ENCODE results near the gene MFSD11.
"Not testable (repeated sequence)": the region's sequence is repeated elsewhere in the genome, so short reads cannot be mapped to it uniquely, and the experiment has no call there.

Gene MFSD11

DNA sequence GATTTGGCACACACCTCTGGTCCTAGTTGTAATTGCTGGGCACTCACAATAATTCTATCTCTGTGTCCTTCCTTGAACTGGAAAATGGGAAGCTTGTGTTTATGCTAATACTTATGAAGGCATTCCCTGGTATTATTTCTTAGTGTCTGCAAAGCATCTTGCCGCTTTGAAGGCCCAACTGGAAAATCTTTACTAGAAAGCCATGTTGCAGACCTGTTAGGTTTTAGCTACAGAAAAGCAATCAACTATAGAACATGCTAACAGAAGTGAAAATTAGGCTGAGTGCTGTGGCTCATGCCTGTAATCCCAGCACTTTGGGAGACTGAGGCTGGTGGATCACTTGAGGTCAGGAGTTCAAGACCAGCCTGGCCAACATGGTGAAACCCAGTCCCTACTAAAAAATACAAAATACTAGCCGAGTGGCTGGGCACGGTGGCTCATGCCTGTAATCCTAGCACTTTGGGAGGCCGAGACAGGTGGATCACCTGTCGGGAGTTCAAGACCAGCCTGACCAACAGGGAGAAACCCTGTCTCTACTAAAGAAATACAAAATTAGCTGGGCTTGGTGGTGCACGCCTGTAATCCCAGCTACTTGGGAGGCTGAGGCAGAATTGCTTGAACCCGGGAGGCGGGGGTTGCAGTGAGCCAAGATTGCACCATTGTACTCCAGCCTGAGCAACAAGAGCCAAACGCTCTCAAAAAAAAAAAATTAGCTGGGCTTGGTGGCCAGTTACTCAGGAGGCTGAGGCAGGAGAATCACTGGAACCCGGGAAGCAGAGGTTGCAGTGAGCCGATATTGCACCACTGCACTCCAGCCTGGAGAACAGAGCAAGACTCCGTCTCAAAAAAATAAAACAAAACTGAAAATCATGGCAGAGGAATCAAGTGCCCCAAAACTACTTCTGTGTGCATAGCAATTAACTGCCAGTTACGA is 5.9 kb upstream of the MFSD11 start:
- Histone ChIP-seq H3K27ac (ENCODE audit: low read depth, low read length) (peak overlapping the region; percentile 31), H3K36me3 (ENCODE audit: control insufficient read depth, insufficient read depth, low read length) (peaks cover 60% of the 10 kb centered on the region)
- H3K9ac ChIP-seq (ENCODE audit: low read depth, low read length), result not testable (repeated sequence)

DNA sequence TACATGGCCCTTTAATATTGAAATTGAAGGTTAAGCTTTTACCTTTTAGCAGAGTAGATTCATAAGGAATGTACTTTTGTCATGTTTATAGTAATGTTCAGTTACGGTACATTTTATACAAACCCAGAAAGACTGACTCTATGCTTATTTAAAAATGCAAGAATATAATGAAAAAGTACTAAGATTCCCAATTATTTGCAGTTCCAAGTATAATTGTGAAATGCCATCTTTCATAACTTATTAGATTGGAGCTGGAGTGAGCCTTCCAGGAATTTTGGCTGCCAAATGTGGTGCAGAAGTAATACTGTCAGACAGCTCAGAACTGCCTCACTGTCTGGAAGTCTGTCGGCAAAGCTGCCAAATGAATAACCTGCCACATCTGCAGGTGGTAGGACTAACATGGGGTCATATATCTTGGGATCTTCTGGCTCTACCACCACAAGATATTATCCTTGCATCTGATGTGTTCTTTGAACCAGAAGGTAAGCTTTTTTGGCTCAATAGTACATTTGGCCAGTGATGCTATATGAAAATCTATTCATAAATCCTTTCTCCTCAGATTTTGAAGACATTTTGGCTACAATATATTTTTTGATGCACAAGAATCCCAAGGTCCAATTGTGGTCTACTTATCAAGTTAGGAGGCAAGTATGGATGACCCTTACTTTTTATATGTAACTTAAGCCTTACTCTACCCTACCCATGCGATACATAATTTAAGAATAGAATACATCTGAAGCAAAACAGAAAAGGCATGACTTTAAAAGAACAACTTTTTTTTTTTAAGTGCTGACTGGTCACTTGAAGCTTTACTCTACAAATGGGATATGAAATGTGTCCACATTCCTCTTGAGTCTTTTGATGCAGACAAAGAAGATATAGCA is 4.9 kb upstream of the MFSD11 start:
- no peak overlapping the region for H3K9ac ChIP-seq (ENCODE audit: low read depth, low read length)
- no peaks in the 10 kb centered on the region for H3K27me3 ChIP-seq (ENCODE audit: control insufficient read depth, insufficient read depth, low read length)
- H3K9me3 ChIP-seq (ENCODE audit: control insufficient read depth, insufficient read depth, low read length), result no peaks in the 10 kb centered on the region
- H3K4me3 ChIP-seq (ENCODE audit: low read depth, low read length), result peak overlapping the region; percentile 99; the same call in 1 of the 2 replicates
- peaks cover 12% of the 10 kb centered on the region; the same call in 1 of the 2 replicates for H3K4me1 ChIP-seq (ENCODE audit: control insufficient read depth, insufficient read depth, low read length)
- peaks cover 60% of the 10 kb centered on the region for H3K36me3 ChIP-seq (ENCODE audit: control insufficient read depth, insufficient read depth, low read length)
- H3K27ac ChIP-seq (ENCODE audit: low read depth, low read length), result peak overlapping the region; percentile 36

More for the DNA sequence above, 5.9 kb upstream of the MFSD11 start:
- H3K9me3 ChIP-seq (ENCODE audit: control insufficient read depth, insufficient read depth, low read length); H3K27me3 ChIP-seq (ENCODE audit: control insufficient read depth, insufficient read depth, low read length); H3K4me3 ChIP-seq (ENCODE audit: low read depth, low read length): not testable (repeated sequence)
- peaks cover 12% of the 10 kb centered on the region; the same call in 1 of the 2 replicates for H3K4me1 ChIP-seq (ENCODE audit: control insufficient read depth, insufficient read depth, low read length)

DNA sequence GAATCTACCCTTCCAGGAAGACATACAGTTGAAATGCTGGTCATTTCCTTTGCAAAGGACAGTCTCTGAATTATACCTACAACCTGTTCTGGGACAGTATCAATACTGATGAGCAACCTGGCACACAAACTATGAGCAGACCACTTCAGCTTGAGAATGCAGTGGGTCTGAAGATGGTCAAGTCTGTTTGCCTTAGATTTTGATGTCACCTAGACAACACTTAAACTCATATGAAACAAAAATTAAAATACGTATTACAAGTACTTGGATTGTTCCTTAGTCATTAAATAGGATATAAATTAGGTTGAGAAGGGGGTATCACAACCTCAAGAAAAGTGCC is 4.3 kb upstream of the MFSD11 start:
- H3K4me1 ChIP-seq (ENCODE audit: control insufficient read depth, insufficient read depth, low read length), result peaks cover 15% of the 10 kb centered on the region
- peaks cover 60% of the 10 kb centered on the region for H3K36me3 ChIP-seq (ENCODE audit: control insufficient read depth, insufficient read depth, low read length)
- peak overlapping the region; percentile 99 for H3K4me3 ChIP-seq (ENCODE audit: low read depth, low read length)
- H3K9ac ChIP-seq (ENCODE audit: low read depth, low read length), result no peak overlapping the region
- H3K27me3 ChIP-seq (ENCODE audit: control insufficient read depth, insufficient read depth, low read length), result no peaks in the 10 kb centered on the region
- H3K27ac ChIP-seq (ENCODE audit: low read depth, low read length), result peak overlapping the region; percentile 36
- H3K9me3 ChIP-seq (ENCODE audit: control insufficient read depth, insufficient read depth, low read length), result no peaks in the 10 kb centered on the region

DNA sequence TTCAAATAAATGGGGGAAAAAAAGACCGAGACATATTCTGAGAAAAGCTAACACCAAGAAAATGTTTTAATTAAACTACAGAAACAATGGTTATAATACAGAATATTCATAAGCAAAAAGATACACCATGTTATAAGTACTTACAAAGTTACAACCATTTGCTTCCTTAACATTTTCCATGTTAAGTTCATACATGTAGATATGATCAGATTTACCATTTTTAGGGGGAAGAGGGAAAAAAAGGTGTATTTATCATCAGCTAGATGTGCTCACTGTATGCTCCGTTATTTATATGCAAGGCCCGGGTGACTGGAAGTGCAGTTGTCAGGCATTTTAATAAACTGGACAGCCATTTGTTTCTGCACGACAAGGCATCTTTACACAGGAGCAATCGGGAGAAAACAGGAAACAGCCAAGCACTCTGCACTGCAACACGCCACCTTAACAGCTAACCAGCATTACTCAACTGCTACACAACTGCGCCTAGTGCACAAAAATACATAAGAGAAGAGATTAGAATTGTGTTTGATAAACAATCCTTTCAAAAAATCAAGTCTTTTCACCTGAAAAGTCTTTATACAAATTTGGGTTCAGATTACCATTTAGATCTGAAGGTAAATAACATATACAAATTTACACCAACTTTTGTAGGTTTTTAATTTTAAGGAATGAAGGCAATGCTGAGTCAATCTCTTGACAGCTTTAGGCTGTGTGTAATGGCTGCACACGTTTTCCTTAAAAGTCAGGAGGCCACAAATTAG is 3.7 kb upstream of the MFSD11 start:
- Histone ChIP-seq H3K36me3 (ENCODE audit: control insufficient read depth, insufficient read depth, low read length) (peaks cover 59% of the 10 kb centered on the region), H3K4me1 (ENCODE audit: control insufficient read depth, insufficient read depth, low read length) (peaks cover 19% of the 10 kb centered on the region), H3K9ac (ENCODE audit: low read depth, low read length) (peak overlapping the region; percentile 11; the same call in 1 of the 2 replicates), H3K9me3 (ENCODE audit: control insufficient read depth, insufficient read depth, low read length) (no peaks in the 10 kb centered on the region), H3K27me3 (ENCODE audit: control insufficient read depth, insufficient read depth, low read length) (no peaks in the 10 kb centered on the region), H3K4me3 (ENCODE audit: low read depth, low read length) (peak overlapping the region; percentile 99), H3K27ac (ENCODE audit: low read depth, low read length) (peak overlapping the region; percentile 36)

DNA sequence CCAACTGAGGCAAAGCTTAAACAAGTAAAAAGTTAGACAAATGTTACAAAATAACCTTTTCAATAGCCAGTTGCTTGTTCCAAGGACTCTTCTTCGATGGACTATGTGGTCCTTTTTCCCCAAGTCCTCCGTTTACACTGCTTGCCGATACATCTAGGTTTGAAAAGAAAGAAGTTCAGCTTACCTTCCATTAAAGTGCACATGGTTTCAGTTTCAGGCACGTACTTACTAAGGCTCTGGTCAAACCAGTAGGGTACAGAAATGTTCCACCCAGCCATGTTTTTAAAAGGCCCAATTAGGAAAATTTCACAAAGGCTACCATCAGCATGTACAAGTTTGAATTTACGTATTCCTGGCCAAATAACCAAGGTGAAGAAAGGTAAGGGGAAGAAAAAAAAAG is 2.9 kb upstream of the MFSD11 start:
- H3K9me3 ChIP-seq (ENCODE audit: control insufficient read depth, insufficient read depth, low read length), result no peaks in the 10 kb centered on the region
- H3K9ac ChIP-seq (ENCODE audit: low read depth, low read length), result peak overlapping the region; percentile 100
- H3K4me1 ChIP-seq (ENCODE audit: control insufficient read depth, insufficient read depth, low read length), result peaks cover 19% of the 10 kb centered on the region
- peak overlapping the region; percentile 99 for H3K4me3 ChIP-seq (ENCODE audit: low read depth, low read length)
- peaks cover 56% of the 10 kb centered on the region for H3K36me3 ChIP-seq (ENCODE audit: control insufficient read depth, insufficient read depth, low read length)
- H3K27me3 ChIP-seq (ENCODE audit: control insufficient read depth, insufficient read depth, low read length), result no peaks in the 10 kb centered on the region
- peak overlapping the region; percentile 47 for H3K27ac ChIP-seq (ENCODE audit: low read depth, low read length)

DNA sequence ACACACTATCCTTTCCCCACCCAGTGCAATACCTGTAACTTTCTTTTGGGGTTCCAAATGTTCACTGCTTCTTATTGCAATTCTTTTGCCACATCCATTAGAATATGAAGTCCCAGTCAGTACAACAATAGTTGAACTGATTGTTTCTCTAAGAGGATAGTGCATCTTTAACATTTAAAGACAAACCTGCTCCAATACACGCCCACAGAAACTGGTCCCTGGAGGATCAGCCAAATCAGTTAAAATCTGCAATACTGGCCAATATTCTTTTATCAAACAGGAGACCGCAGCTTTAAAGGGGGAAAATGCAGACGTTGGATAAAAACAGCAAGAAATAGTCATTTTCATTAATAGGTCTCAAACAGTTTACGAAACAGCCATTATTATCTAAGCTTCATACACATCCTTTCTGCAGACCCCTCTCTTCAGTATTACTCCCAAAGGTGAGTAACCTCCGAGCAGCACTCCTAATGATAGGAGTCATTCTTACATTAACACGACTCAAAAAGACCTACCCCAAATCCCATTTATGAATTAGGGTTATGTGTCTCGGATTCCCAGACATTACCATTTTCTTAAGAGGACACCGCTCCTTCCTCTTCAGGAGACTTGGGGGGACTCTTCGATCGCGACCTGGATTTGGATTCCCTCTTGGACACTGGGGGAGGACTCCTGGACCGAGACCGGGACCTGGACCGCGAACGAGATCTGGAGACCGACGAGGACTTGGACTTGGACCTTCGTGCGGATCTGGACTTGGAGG is 2.2 kb upstream of the MFSD11 start:
- Histone ChIP-seq H3K4me3 (ENCODE audit: low read depth, low read length) (peak overlapping the region; percentile 99), H3K9me3 (ENCODE audit: control insufficient read depth, insufficient read depth, low read length) (no peaks in the 10 kb centered on the region), H3K27ac (ENCODE audit: low read depth, low read length) (peak overlapping the region; percentile 97), H3K9ac (ENCODE audit: low read depth, low read length) (peak overlapping the region; percentile 100), H3K36me3 (ENCODE audit: control insufficient read depth, insufficient read depth, low read length) (peaks cover 50% of the 10 kb centered on the region), H3K27me3 (ENCODE audit: control insufficient read depth, insufficient read depth, low read length) (no peaks in the 10 kb centered on the region), H3K4me1 (ENCODE audit: control insufficient read depth, insufficient read depth, low read length) (peaks cover 19% of the 10 kb centered on the region)

DNA sequence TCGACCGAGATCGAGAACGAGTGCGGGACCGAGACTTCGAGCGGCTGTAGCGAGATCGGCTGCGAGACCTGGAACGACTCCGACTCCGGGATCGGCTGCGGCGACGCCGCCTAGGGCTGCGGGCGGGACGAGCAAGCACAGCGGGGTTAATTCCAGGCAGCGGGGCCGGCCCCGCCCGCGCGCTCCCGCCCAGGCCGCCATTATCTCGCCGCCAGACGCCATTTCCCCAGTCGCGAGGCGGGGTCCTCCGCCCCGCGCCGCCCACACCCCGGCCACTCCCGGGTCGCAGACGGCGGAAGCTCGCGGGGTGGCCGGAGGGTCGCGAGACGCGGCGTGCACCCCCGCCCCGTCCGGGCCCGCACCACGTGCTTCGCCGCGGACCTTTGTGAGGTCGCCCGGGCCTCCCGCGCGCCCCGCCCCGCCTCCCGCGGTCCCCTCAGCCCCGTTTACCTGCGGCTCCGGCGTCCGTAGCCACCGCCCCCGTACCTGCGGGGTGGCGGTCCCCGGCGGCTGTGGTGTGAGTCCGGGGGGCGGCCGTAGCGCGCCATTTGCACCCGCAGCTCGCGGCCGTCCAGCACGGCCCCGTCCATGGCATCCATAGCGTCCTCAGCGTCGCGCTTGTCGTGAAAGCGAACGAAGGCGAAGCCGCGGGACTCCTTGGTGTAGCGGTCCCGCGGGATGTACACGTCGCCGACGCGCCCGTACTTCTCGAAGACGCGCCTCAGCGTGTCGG is 1.4 kb upstream of the MFSD11 start:
- Histone ChIP-seq H3K36me3 (ENCODE audit: control insufficient read depth, insufficient read depth, low read length) (peaks cover 46% of the 10 kb centered on the region), H3K27ac (ENCODE audit: low read depth, low read length) (peak overlapping the region; percentile 97), H3K4me1 (ENCODE audit: control insufficient read depth, insufficient read depth, low read length) (peaks cover 19% of the 10 kb centered on the region), H3K4me3 (ENCODE audit: low read depth, low read length) (peak overlapping the region; percentile 99), H3K9ac (ENCODE audit: low read depth, low read length) (peak overlapping the region; percentile 100), H3K27me3 (ENCODE audit: control insufficient read depth, insufficient read depth, low read length) (no peaks in the 10 kb centered on the region), H3K9me3 (ENCODE audit: control insufficient read depth, insufficient read depth, low read length) (no peaks in the 10 kb centered on the region)

DNA sequence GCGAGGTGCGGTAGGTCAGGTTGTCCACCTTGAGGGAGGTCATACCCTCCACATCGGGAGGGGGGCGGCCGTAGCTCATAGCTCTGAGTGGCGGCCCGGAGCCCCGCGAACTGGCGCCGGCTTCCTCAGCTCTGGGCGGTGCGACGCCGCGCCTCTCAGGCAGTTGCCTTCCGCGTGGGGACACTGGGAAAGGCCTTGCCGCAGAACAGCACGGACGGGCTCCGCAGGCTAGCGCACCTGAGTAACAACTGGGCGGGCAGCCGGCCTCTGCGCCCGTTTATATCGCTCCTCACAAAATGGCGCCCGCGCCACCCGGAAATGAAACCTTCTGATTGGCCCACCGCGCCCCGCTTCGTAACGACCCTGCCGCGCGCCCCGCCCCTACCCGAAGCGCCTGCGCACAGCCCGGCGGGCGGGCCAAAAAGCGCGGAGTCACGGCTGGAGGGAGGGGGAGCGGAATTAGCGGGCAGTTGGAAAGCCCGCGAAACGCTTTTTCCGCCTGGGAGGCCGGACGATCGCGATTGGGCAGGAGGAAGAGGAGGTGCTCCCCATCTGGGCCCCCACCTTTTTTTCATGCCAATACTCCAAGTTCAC is 740 bp upstream of the MFSD11 start, which contains the start of gene SRSF2:
TSS of gene SRSF2 (minus strand) at position 250 of the 594 bp plus-strand sequence. CDS start at position 79, 171 bp downstream.
- Histone ChIP-seq H3K36me3 (ENCODE audit: control insufficient read depth, insufficient read depth, low read length) (peaks cover 46% of the 10 kb centered on the region), H3K4me3 (ENCODE audit: low read depth, low read length) (peak within 1 kb of the TSS; percentile 99), H3K9ac (ENCODE audit: low read depth, low read length) (peak within 1 kb of the TSS; percentile 100), H3K4me1 (ENCODE audit: control insufficient read depth, insufficient read depth, low read length) (peaks cover 19% of the 10 kb centered on the region), H3K9me3 (ENCODE audit: control insufficient read depth, insufficient read depth, low read length) (no peaks in the 10 kb centered on the region), H3K27ac (ENCODE audit: low read depth, low read length) (peak within 1 kb of the TSS; percentile 100), H3K27me3 (ENCODE audit: control insufficient read depth, insufficient read depth, low read length) (no peaks in the 10 kb centered on the region)

DNA sequence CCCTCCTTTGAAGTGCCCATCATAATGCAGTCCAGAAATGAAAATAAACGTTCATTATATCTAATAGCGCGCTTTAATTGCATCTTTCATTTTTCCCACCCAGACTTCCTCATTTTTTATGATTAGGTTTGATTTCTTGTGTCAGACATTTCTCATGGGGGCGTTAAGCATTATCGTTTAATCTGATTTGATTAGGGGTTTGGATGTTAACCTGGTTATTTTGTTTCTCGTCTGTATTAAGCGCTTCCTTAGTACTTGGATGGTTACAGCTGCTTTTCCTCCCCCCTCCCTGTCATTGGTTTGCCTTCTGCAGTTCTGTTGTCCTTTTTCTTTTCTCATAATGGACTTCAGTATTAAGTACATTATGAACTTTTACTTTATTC is 540 bp downstream of the MFSD11 start:
- peak overlapping the region; percentile 100 for H3K27ac ChIP-seq (ENCODE audit: low read depth, low read length)
- H3K36me3 ChIP-seq (ENCODE audit: control insufficient read depth, insufficient read depth, low read length), result peaks cover 44% of the 10 kb centered on the region
- H3K4me1 ChIP-seq (ENCODE audit: control insufficient read depth, insufficient read depth, low read length), result peaks cover 19% of the 10 kb centered on the region
- H3K9ac ChIP-seq (ENCODE audit: low read depth, low read length), result peak overlapping the region; percentile 99
- no peaks in the 10 kb centered on the region for H3K27me3 ChIP-seq (ENCODE audit: control insufficient read depth, insufficient read depth, low read length)
- no peaks in the 10 kb centered on the region for H3K9me3 ChIP-seq (ENCODE audit: control insufficient read depth, insufficient read depth, low read length)
- peak overlapping the region; percentile 99 for H3K4me3 ChIP-seq (ENCODE audit: low read depth, low read length)
